ENCODE data around the gene ALKBH3.

ALKBH3 gene

GRCh38 chr11:43880640-43881159 lies at the start of gene ALKBH3:
Gene ALKBH3 (plus strand): TSS chr11:43880831. CDS start chr11:43882653, 1,822 bp downstream.
- peak; percentile 88 for DNase-seq (ENCODE audit: low spot score)

- DNase-seq (ENCODE audit: low spot score): peak; percentile 81
Observed at GRCh38 chr11:43830928-43831440, 49.6 kb upstream of the ALKBH3 start.

- DNase-seq (ENCODE audit: low spot score): no peak
Observed at GRCh38 chr11:43832536-43832935, 48.1 kb upstream of the ALKBH3 start.

GRCh38 chr11:43833657-43834073 lies 47.0 kb upstream of the ALKBH3 start:
- peak; percentile 34 for DNase-seq (ENCODE audit: low spot score)

- no peak for DNase-seq (ENCODE audit: low spot score)
Observed at GRCh38 chr11:43834286-43834685, 46.3 kb upstream of the ALKBH3 start.

- DNase-seq (ENCODE audit: low spot score): no peak
Observed at GRCh38 chr11:43835104-43835503, 45.5 kb upstream of the ALKBH3 start.

GRCh38 chr11:43837879-43838278 lies 42.8 kb upstream of the ALKBH3 start:
- DNase-seq (ENCODE audit: low spot score): no peak

GRCh38 chr11:43842021-43842420 lies 38.6 kb upstream of the ALKBH3 start:
- no peak for DNase-seq (ENCODE audit: low spot score)

- DNase-seq (ENCODE audit: low spot score): no peak
Observed at GRCh38 chr11:43845816-43846215, 34.8 kb upstream of the ALKBH3 start.

- DNase-seq (ENCODE audit: low spot score): peak; percentile 66
Observed at GRCh38 chr11:43852057-43852636, 28.5 kb upstream of the ALKBH3 start.

GRCh38 chr11:43853781-43854180 lies 26.9 kb upstream of the ALKBH3 start:
- no peak for DNase-seq (ENCODE audit: low spot score)

GRCh38 chr11:43856993-43857392 lies 23.6 kb upstream of the ALKBH3 start:
- DNase-seq (ENCODE audit: low spot score): no peak

- DNase-seq (ENCODE audit: low spot score): no peak
Observed at GRCh38 chr11:43861141-43861540, 19.5 kb upstream of the ALKBH3 start.

- DNase-seq (ENCODE audit: low spot score): no peak
Observed at GRCh38 chr11:43866520-43866919, 14.1 kb upstream of the ALKBH3 start.

- DNase-seq (ENCODE audit: low spot score): no peak
Observed at GRCh38 chr11:43866969-43867368, 13.7 kb upstream of the ALKBH3 start.

GRCh38 chr11:43868852-43869567 lies 11.6 kb upstream of the ALKBH3 start:
- peak; percentile 31 for DNase-seq (ENCODE audit: low spot score)

- no peak for DNase-seq (ENCODE audit: low spot score)
Observed at GRCh38 chr11:43871051-43871450, 9.6 kb upstream of the ALKBH3 start.

- DNase-seq (ENCODE audit: low spot score): no peak
Observed at GRCh38 chr11:43872995-43873394, 7.6 kb upstream of the ALKBH3 start.

- DNase-seq (ENCODE audit: low spot score): no peak
Observed at GRCh38 chr11:43874078-43874477, 6.6 kb upstream of the ALKBH3 start.

- no peak for DNase-seq (ENCODE audit: low spot score)
Observed at GRCh38 chr11:43874738-43875137, 5.9 kb upstream of the ALKBH3 start.

- no peak for DNase-seq (ENCODE audit: low spot score)
Observed at GRCh38 chr11:43879789-43880639, 617 bp upstream of the ALKBH3 start.

- DNase-seq (ENCODE audit: low spot score): no peak
Observed at GRCh38 chr11:43892851-43893250, 12.2 kb downstream of the ALKBH3 start.

Data from hepatic stellate cell (primary cell).